NK-92 treated with Interleukin-12 subunit alpha and Interleukin-12 subunit beta, amount 100 ng/mL, for 24 hours (cell line): ENCODE measurements around the gene MDP1.

ENCODE experiments used
- DNase-seq: peaks from one replicate; lab custom pipeline; 2025; lab: John Stamatoyannopoulos, UW

MDP1 gene

GRCh38 chr14:24197056-24197450, 18.8 kb downstream of the MDP1 start:
- no peak for DNase-seq

DNA sequence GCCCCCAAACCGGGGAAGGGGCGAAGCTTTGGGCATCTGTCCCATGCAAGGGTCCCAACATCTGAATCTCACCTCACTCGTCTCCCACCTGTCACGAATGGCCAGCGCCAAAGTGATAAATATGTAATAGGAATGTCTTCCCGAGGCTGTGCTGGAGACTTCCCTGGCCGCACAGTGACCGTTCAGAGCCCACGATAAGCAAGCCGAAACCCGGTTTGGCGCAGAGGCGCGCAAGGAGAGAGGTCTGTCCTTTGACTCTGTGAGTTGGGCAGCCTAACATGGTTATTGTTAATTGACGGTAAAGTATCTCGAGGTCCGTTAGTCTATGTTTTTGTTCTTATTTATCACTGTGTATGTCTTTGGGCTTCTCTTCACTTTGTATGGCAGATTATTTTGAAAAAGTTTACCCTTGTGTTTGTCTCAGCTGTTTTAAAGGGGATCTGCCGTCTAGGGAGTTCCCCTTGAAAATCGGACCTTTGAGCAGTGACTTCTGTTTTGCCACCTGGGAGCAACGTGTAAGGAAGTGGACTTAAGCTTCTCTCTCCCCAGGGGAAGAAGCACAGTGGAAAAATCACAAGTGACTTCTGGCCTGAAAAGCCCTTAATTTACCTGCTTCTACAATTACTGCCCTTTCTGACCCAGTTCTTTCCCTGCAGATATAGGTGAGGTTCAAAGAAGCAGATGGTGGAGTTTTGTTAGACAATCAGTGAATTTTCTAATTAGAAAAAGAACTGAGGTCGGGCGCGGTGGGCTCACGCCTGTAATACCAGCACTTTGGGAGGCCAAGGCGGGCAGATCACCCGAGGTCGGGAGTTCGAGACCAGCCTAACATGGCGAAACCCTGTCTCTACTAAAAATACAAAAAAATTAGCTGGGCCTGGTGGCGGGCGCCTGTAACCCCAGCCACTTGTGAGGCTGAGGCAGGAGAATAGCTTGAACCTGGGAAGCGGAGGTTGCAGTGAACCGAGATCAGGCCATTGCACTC, 19.5 kb downstream of the MDP1 start:
- DNase-seq: no peak

- DNase-seq: peak; percentile 86
These were observed 20.4 kb downstream of the MDP1 start, which contains the start of gene TM9SF1 for GRCh38 chr14:24195186-24196070. TSS of gene TM9SF1 (minus strand) at chr14:24195441. CDS start at chr14:24195019, 422 bp downstream.

GRCh38 chr14:24194873-24195185, 21.0 kb downstream of the MDP1 start:
- no peak for DNase-seq

DNA sequence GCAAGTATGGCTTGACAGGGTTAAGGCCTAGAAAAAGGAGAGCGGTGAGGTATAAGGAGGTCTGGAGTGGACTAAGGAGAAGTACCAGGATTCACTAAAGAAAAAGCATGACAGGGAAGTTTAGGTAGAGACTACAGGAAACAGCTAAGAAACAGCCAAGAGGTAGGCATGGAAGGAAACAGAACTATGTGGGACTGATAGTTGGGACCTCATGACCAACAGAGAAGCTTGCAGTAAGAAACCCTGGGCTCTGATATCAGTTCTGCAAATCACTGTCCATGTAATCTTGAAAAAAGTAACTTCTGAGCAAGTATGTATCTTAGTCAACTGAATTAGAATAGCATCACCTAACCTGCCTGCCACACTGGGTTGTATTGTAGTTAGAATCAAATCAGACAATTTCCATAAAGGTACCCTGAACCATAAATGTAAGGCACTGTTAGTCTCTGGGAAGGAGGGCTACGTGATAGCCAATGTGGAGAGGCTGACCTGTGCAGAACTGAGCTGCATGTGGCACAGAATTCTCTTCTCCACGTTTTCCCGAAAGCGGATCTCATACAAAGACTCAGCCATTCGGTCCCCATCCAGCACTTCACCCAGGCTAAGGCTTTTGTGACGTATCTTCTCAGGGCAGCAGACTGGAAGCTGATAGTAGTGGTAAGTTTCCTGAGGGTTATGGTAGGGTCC, 21.5 kb downstream of the MDP1 start:
- no peak for DNase-seq

DNA sequence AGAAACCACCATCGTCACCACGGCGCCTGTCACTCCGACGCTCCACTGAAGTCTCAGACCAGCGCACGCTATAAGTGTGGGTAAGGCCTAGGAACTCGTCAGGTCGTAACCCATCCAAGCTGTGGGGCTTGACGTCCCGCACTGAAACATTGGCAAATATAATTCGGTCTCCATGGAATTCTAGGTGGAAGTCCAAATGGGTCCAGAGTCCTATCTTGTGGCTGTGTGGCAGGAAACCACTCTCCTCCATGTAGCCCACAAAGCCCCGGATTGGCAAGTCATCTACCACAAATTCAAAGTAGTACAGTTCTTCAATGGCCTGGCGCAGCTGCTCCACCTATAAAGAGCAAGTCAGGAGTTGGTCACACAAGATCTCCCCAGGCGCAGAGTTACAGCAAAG, 22.9 kb downstream of the MDP1 start:
- DNase-seq: no peak

DNA sequence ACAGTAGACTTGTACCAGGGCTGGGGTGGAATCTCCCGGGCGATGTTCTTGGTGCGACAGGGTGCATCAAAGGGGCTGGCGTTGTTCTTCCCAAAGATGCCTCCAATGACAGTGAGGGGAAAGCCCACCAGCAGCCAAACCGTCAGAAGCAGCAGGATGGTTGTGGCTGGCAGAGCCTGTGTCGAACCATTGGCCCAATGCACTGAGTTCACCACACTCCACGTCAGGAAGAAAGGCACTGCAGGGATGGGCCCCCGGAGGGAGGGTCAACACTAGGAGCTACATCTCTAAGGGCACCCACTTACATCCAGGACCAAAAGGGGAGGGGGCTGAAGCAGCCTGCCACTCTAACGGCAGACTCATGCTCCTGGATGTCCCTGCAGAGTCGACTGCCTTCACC, 25.4 kb downstream of the MDP1 start:
- DNase-seq: no peak

- DNase-seq: no peak
These were observed 26.4 kb downstream of the MDP1 start for GRCh38 chr14:24189460-24189859.

DNA sequence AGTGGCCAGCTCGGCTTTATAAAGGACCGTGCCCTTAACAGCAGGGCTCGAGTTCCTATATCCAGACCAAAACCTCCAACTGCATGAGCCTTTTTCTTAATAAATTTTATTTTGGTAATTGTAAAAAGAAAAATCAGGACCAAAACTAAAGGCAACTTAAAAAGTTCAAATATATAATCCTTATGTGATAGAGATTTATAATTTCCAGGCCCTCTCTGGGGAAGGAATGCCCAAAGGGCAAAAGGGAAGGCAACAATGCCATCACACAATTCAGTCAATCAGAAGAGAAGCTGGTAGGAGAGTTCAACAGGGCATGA, 26.8 kb downstream of the MDP1 start:
- DNase-seq: no peak

- peak; percentile 95 for DNase-seq
These were observed 27.4 kb downstream of the MDP1 start, which contains the start of gene IPO4 for GRCh38 chr14:24188251-24189058. TSS of gene IPO4 (minus strand) at chr14:24188816. CDS start at chr14:24188787, 29 bp downstream.

GRCh38 chr14:24187539-24187915, 28.3 kb downstream of the MDP1 start:
- DNase-seq: no peak

DNA sequence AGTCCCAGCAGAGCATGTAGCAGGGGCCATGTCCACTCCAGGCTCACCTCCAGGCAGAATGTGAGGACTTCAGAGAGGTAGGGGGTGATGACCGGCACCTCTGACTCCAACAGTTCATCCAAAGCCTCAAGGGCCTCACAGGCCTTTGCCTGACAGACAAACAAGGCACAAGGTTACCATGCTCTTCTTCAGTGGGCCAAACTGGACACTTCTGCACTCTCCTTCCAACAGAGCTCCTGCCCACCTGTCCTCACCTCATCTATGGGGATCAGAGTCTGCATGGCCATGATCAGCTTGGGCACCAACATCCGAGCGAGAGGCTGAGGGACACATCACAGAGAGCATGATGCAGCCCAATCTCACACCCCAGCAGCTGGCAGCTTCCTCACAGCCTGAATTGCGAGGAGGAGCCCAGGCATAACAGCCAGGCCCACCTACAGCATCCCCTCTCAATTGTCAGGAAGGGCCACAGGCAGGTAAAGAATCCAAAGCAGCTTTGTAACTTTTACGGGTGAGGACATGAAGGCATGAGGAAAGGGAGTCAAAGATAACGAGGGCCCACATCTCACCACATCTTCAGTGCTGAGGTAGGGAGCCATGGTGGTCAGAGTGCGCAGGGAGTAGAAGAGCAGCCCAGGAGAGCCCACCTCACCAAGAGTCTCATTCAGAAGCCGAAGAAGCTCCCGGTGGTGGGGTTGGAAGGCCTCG, 28.9 kb downstream of the MDP1 start:
- no peak for DNase-seq

- no peak for DNase-seq
These were observed 30.1 kb downstream of the MDP1 start for GRCh38 chr14:24185741-24186140.

DNA sequence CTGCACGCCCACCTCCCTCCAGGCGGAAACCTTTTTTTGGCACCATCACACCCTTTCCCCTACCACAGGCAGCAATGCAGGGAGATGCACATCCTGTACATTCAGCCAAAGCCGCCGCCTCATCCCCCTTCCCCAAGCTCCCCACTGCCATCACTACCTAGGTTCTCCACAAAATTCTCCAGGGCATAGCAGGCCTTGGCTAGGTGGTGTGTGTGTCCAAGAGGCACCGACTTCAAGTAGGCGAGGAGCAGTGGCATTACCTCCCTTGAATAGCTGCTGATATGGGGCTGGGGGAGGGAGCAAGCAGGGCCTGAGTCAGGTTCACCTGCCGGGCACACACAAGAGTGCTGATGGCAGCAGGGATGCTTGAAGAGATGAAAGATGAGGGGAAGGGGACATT, 30.8 kb downstream of the MDP1 start:
- no peak for DNase-seq

DNA sequence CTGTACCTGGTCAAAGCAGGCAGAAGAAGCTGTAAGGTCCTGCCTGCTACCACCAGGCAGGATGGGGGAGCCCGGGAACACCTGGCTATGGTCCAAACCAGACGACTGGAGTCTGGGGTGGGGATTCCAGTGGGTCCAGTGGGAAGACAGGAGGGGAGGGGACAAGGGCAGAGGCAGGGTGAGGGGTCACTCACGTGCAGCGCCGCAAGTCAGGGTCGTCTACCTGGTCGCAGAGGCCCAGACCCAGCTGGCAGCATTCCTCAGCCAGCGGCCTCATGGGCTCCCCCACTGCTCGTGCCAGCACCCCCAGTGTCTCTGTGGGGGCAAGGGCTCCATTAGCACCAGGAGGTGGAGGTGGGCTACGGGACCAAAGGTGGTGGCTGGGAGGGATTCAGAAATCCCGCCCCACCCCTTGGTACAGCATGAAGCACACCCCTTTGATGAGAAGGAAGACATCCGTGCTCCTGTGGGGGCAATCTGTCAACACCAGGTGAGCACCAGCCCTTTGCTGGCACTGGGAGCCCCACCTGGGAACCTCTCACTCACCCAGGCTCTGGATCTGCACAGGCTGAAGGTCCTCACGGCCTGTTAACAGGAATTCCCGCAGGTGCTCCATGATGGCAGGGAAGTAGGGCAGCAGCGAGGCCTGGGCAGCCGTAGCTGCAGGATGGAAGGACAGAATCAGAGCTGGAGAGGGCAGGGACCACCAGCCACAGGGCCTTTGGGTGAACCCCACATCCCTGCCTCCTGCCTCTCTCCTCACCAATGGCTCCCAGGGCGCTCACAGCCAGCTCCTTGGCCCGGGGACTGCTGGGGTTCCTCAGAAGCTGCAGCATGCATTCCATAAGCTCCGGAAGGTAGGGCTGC, 31.5 kb downstream of the MDP1 start:
- no peak for DNase-seq

- DNase-seq: no peak
These were observed 32.8 kb downstream of the MDP1 start for GRCh38 chr14:24183014-24183481.

DNA sequence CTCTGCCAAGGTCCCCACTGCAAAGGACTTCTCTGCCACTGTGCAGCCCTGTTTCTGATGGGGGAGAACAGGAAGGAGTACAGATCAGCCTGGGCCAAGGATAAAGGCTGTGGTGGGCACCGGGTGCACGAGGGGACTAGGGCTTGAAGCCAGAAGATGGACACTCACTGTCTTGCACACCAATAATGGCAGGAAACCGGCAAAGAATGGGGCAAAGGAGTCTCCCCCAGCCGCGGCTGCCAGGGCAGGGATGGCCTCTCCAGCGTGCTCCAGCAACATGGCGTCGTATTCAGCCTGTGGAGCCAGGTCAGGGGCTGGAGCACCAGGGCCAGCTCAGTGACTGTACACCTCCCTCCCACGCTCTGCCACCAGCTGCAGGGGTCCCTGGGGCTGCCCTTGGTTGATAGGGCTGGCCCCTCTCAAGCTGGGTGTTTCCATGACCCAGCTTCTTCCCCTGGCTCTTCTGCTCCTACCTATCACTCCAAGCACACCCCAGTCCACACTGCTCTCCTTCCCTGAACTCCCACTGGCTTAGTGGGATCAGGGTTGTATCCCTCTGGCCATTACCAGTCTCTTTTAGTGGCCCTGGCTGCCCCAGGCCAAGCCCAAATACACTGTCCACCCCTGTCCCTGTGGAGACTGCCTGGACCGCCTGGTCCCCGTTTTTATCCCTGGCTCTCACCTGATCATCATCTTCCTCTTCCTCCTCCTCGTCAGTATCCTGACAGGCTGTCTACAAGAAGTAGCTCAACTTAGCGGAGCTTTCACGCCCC, 33.6 kb downstream of the MDP1 start:
- no peak for DNase-seq

DNA sequence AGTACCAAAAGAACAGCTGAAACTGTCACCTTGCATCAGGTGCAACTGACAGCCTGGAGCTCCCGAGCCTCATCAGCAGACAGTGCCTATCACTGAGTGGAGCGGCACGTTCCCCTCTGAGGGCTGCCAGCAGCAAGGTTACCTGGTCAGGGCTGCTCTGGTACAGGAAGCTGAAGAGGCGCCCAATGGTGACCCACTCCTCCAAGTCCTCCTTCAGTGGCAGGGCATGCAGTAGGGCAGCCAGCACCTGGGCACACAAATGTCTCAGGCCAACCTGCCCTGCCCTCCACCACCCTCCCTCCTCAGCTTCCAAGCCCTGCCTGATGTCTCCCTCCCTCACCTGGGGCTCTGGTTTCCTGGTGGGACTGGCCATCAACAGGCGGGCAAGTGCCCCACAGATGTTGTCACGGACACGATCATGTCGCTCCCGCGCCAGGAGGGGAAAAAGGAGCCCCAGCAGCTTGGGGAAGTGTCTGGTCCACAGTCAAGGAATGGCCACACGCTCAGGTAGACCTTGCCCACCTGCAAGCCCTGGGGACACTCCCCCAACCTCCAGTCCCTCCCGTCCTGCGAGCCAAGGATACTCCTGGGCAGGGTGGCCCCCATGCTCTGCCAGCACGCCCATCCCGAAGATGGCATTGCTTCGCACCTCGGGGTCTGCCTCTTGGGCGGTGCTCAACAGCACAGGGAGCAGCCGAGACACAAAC, 34.3 kb downstream of the MDP1 start:
- no peak for DNase-seq
